Measurements from ENCODE around the gene NMRK1. TPM values are rescaled to one million over a fixed set of nuclear protein-coding genes. Genes with fewer than 3 reads are reported as not detected.

NMRK1 gene
- total RNA-seq: 10 to 100 TPM; 21.3 to 24.6 TPM

- intact Hi-C loops (cut with DNase I): no loop called here
- Histone ChIP-seq H3K27ac (peak within 1 kb of the TSS; percentile 99), H3K36me3 (no peaks in the 10 kb centered on the region), H3K4me3 (peak within 1 kb of the TSS; percentile 91), H3K9me3 (no peaks in the 10 kb centered on the region), H3K9ac (ENCODE audit: low read depth in 2 of 2, low read length in 2 of 2) (peak within 1 kb of the TSS; percentile 95 to 98), H3K4me1 (peaks cover 15% of the 10 kb centered on the region), H3K27me3 (no peaks in the 10 kb centered on the region)
- no peak for TF ChIP-seq CTCF (IDR thresholded peaks at IDR 0.05)
- DNase-seq: peak; percentile 93
Measured at GRCh38 chr9:75087824-75088645, at the start of gene NMRK1, which contains the start of gene OSTF1. Gene NMRK1, minus strand, starts transcription at chr9:75088155. Its CDS starts 5,040 bp downstream, at chr9:75083115. Gene OSTF1, plus strand, starts transcription at chr9:75088514. Its CDS starts 179 bp downstream, at chr9:75088693.

DNA sequence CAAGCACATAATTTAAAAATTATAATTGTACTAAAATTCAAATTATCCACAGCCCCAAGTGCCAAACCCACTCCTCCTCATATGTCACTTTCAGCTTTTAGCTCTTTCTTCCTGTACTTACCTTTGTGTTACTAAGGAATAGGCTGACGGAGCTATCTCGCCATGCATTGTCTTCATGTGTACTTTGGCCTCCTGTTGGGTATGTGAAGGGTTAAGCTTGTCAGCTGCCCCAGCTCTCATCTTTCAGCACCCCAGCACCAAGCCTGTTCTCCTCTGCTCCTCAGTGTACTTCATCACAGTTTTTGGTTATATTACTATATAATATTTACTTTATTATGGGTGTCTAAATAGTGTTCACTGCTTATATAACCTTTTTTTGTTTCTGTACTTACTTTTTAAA lies 46.5 kb upstream of the NMRK1 start:
- Histone ChIP-seq H3K4me1 (no peaks in the 10 kb centered on the region), H3K36me3 (peaks cover 11% of the 10 kb centered on the region), H3K4me3 (no peak overlapping the region), H3K9ac (ENCODE audit: low read depth in 2 of 2, low read length in 2 of 2) (no peak overlapping the region), H3K9me3 (no peaks in the 10 kb centered on the region), H3K27me3 (no peaks in the 10 kb centered on the region), H3K27ac (no peak overlapping the region)
- intact Hi-C loops (cut with DNase I): no loop called here
- no peak for TF ChIP-seq CTCF (IDR thresholded peaks at IDR 0.05)
- no peak for DNase-seq

- no peak for TF ChIP-seq CTCF (IDR thresholded peaks at IDR 0.05)
- Histone ChIP-seq H3K9ac (ENCODE audit: low read depth in 2 of 2, low read length in 2 of 2) (no peak overlapping the region), H3K27ac (no peak overlapping the region), H3K27me3 (no peaks in the 10 kb centered on the region), H3K36me3 (peaks cover 11% of the 10 kb centered on the region), H3K4me3 (no peak overlapping the region), H3K4me1 (no peaks in the 10 kb centered on the region), H3K9me3 (no peaks in the 10 kb centered on the region)
- intact Hi-C loops (cut with DNase I): no loop called here
- no peak for DNase-seq
Measured at GRCh38 chr9:75133396-75133795, 45.4 kb upstream of the NMRK1 start.

DNA sequence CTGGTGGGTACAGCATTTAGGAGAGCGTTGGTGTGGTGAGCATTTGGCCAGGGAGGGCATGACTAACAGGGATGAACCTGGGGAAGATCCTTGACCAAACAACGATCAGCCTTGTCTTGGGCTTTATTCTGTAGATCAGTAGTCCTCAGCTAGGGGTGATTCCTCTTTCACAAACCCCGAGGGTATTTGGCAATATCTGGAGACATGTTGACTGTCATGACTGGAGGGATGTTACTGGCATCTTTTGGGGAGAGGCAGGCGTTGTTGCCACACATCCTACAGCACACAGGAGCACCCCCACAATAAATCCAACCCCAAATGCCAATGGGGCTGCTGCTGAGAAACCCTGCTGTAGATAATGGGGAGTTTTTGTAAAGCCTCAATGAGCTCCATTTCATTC lies 44.3 kb upstream of the NMRK1 start:
- Histone ChIP-seq H3K27ac (no peak overlapping the region), H3K4me3 (no peak overlapping the region), H3K9me3 (no peaks in the 10 kb centered on the region), H3K36me3 (peaks cover 11% of the 10 kb centered on the region), H3K4me1 (no peaks in the 10 kb centered on the region), H3K9ac (ENCODE audit: low read depth in 2 of 2, low read length in 2 of 2) (no peak overlapping the region), H3K27me3 (no peaks in the 10 kb centered on the region)
- DNase-seq: no peak
- intact Hi-C loops (cut with DNase I): no loop called here
- no peak for TF ChIP-seq CTCF (IDR thresholded peaks at IDR 0.05)

DNA sequence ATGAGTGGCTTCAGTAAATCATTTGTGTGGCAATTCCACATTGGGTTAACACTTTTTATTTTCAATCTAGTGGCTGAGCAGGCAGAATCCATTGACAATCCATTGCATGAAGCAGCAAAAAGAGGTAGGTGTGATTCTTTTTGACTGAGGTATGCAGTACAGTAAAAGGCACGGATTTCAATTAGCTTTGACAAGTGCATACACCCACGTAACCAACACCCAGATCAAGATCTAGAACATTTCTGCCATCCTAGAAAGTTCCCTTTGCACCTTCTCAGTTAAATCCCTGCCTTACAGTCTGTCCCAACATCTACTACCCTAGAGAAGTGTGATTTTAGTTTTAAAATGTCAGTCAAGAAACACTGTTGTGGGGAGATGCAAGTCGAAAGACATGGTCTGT lies 43.7 kb upstream of the NMRK1 start:
- H3K36me3 ChIP-seq: peaks cover 11% of the 10 kb centered on the region
- no peaks in the 10 kb centered on the region for H3K4me1 ChIP-seq
- no peak for TF ChIP-seq CTCF (IDR thresholded peaks at IDR 0.05)
- DNase-seq: no peak
- no peak overlapping the region for H3K27ac ChIP-seq
- H3K9me3 ChIP-seq: no peaks in the 10 kb centered on the region
- intact Hi-C loops (cut with DNase I): no loop called here
- H3K4me3 ChIP-seq: no peak overlapping the region
- no peak overlapping the region for H3K9ac ChIP-seq (ENCODE audit: low read depth in 2 of 2, low read length in 2 of 2)
- H3K27me3 ChIP-seq: no peaks in the 10 kb centered on the region
